ENCODE measurements around the gene PCSK6.

Gene PCSK6

DNA sequence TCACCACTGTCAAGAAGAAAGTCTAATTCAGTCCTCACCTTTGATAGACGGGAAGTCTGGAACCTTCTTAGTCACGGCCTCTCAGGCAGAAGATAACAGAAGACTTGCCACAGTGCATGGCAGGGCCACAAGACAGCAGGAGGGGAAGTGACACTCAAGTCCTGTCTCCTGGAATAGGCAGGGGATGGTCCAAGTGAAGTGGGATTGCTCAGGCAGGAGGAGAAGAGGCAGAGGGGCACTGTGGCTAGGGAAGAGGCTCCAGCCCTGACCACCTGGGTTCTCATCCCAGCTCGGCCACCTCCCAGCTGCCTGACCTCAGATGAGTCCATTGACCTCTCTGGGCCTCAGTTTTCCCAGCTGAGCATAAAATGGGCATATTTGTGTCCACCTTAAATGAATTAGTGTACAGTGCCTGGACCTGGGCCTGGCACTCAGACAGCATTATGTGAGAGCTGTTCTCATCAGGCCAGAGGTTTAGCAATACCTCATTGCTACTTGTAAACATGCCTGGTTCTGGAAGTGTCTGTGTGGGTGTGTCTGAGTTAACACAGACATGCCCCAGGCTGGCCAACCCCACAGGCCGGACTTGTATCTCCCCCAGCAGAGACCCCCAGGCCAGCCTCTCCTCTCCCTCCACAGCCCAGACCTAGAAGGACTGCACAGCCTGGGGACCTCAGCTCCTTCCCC is 11.5 kb upstream of the PCSK6 start:
- no peak for DNase-seq (ENCODE audit: low read depth, low spot score)
- no peak overlapping the region for H3K27ac ChIP-seq

DNA sequence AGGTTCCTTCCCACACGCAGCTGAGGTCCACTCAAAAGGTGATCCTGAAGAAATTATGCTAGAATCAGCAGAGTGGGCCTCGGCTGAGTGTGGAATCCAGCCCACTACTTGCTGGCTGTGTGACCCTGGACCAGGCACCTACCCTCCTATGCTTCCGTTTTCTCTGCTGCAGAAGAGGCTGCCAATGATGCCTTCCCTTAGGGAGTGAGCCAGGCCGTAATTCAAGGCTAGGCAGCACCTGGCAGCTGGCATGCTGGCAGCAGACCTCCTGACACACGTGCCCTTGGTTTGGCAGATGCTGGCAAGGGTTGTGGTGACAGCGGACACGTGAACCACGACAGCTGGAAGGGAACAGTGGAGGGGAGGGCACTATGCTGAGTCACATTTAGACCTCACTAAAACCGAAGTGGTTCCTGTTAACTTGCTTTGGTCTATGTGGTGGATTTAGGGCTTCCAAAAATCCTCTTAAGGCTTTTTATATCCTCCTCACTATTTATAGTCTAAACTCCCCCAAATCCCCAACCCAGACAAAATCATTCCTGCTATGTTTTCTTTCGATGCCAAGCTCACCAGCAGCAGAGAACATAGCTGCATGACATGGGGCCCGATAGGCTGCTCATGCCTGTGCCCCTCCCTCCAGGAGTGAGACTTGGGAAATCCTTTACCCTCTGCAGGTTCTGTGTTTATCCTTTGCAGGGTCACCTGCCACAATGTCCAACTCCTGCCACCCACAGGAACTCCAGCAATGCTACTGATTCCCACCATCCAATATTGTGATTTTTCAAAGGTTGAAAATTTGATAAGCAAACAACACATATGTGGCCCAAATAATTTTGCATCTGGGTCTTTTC is 10.6 kb upstream of the PCSK6 start:
- H3K27ac ChIP-seq = no peak overlapping the region
- no peak for DNase-seq (ENCODE audit: low read depth, low spot score)

GRCh38 chr15:101498717-101499480 is 9.4 kb upstream of the PCSK6 start:
- H3K27ac ChIP-seq = no peak overlapping the region
- no peak for DNase-seq (ENCODE audit: low read depth, low spot score)

GRCh38 chr15:101498076-101498716 is 8.7 kb upstream of the PCSK6 start:
- no peak overlapping the region for H3K27ac ChIP-seq
- DNase-seq (ENCODE audit: low read depth, low spot score) = no peak

- DNase-seq (ENCODE audit: low read depth, low spot score) = no peak
- H3K27ac ChIP-seq = no peak overlapping the region
These were observed 8.1 kb upstream of the PCSK6 start for GRCh38 chr15:101497484-101498034.

GRCh38 chr15:101497017-101497416 is 7.5 kb upstream of the PCSK6 start:
- no peak for DNase-seq (ENCODE audit: low read depth, low spot score)
- H3K27ac ChIP-seq = no peak overlapping the region

GRCh38 chr15:101496198-101496986 is 6.9 kb upstream of the PCSK6 start:
- DNase-seq (ENCODE audit: low read depth, low spot score) = no peak
- no peak overlapping the region for H3K27ac ChIP-seq

GRCh38 chr15:101495334-101496197 is 6.1 kb upstream of the PCSK6 start:
- DNase-seq (ENCODE audit: low read depth, low spot score) = no peak
- no peak overlapping the region for H3K27ac ChIP-seq

GRCh38 chr15:101494251-101494796 is 4.8 kb upstream of the PCSK6 start:
- no peak overlapping the region for H3K27ac ChIP-seq
- no peak for DNase-seq (ENCODE audit: low read depth, low spot score)

DNA sequence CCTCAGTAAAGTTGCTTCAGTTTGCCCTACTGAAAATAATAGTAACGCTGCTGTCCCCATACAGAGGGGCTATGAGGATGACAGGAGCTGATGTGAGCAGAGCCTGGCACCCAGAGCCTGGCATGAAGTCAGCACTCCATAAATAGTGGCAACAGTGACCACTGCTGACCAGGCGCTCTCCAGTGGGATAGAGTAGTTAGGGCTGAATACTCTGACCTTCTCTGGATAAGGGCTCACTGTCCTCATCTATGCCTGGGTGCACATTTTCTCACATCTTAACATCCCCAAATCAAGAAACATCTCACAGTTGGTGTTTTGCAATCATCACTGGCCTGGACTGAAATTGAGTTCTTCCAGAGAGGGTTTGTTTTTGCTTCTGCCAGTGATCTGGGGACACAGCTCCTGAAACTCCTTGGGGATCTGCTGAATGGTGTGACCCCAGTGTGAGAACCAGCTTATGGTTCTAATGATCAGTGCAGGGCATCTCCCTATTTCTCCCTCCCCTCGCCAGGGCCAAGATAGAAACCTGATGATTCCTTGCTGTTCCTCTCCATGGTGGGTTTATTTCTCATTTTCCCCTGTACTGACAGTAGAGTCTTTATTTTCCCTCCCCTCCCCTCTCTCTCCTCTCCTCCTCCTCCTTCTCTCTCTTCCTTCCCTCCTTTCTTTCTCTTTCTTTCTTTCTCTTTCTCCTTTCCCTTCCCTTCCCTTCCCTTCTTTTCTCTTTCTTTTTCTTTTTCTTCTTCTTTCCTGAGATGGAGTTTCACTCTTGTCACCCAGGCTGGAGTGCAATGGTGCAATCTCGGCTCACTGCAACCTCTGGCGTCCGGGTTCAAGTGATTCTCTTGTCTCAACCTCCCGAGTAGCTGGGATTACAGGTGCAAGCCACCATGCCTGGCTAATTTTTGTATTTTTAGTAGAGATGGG is 3.5 kb upstream of the PCSK6 start:
- no peak for DNase-seq (ENCODE audit: low read depth, low spot score)

DNA sequence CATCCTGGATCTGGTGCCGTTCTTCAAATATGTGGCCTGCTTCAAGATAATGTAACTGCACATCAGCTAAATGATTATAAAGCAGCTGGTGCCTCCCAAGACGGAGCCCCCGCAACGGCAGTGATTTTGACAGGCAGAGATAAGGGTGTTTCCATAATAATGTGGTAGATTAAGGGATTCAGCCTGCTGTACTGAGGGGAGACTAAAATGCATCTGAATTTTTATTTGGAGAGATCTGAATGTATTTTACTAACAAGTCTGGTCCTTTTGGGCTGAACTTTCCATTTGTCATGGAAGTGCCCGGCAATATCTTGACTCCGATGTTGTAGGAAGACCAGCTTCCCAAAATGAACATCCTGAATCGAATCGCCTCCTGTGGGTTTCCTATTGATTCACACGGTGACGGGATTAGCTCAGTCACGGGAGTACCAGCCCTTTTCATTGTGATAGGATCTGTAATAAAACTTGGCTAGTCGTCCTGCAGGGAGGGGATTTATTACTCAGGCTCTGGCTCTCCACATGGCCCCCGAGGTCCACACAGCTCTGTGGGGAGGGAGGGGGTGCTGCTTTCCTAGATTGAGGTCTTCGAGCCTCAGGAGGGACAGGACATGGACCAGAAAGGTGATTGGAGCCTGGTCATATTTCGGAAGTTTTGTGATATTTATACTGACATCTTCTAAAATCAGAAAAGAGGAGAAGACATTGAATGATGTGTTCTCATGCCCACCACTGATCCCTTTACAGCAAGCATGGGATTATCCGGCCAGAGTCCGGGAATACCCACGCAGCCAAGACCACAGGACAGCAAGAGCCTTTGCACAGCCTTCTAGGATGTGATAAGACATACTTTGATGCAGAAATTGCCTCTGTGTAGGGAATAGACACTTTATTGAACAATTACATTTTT is 2.5 kb upstream of the PCSK6 start:
- DNase-seq (ENCODE audit: low read depth, low spot score) = no peak
- no peak overlapping the region for H3K27ac ChIP-seq

More for the DNA sequence above, 3.5 kb upstream of the PCSK6 start:
- no peak overlapping the region for H3K27ac ChIP-seq

GRCh38 chr15:101490922-101491733 is 1.6 kb upstream of the PCSK6 start:
- no peak overlapping the region for H3K27ac ChIP-seq
- DNase-seq (ENCODE audit: low read depth, low spot score) = no peak

DNA sequence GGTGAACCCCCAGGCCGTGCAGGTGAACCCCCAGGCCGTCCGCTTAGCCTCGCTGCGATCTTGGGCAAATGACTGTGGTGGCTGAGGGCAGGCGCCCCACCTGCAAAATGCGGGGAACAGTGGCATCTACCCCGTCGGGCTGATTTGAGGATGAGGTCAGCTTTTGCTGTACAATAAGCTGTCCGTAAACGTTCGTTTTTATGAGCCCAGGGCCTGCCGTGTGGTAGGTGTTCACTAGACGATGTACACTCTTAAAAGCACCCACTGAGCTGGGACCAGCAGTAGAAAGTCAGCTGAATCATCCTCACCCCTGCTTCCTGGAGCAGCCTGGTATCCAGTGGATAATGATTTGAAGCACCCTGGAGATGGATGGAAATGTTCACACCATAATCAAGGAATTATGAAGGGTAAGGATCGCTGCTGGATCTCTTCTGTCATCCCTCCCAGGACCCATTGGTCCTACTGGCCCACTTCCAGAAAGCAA is 943 bp upstream of the PCSK6 start:
- no peak for DNase-seq (ENCODE audit: low read depth, low spot score)
- no peak overlapping the region for H3K27ac ChIP-seq

DNA sequence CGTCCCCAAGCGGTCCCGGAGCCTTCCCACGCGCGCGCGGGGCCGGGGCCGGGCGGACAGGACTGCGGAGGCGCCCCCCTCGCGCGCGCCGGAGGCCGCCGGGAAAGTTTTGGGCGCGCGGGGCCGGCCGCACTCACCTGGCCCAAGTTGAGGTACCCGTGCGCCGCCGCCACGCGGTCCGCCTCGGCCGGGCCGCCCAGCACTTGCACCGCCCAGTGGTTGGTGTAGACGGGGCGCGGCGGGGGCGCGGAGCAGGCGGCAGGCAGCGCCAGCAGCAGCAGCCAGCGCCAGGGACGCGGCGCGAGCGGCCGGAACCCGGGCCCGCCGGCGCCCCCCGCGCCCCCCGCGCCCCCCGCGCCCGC is 289 bp downstream of the PCSK6 start:
- no peak overlapping the region for H3K27ac ChIP-seq
- no peak for DNase-seq (ENCODE audit: low read depth, low spot score)
